IPS-20b (cell line): ENCODE measurements around the gene NUFIP2.
"Not testable (repeated sequence)": the region's sequence is repeated elsewhere in the genome, so short reads cannot be mapped to it uniquely, and the experiment has no call there.

ENCODE experiments used
- H3K27ac ChIP-seq: one replicate; pipeline ENCODE4 v1.5.1; 2013; ENCODE audit warnings: low read length
- H3K27me3 ChIP-seq: 2 replicates; pipeline ENCODE4 v1.6.1; 2013; ENCODE audit warnings: mild to moderate bottlenecking, low read length, inconsistent platforms; ENCODE audit not compliant: insufficient read depth
- H3K36me3 ChIP-seq: 2 replicates; pipeline ENCODE4 v1.6.1; 2013; ENCODE audit warnings: low read depth, mild to moderate bottlenecking, inconsistent platforms, low read length, moderate library complexity; ENCODE audit not compliant: insufficient read depth
- H3K4me1 ChIP-seq: 2 replicates; pipeline ENCODE4 v1.6.1; 2013; ENCODE audit warnings: mild to moderate bottlenecking, control low read depth, inconsistent platforms, low read length, moderate library complexity; ENCODE audit not compliant: insufficient read depth
- H3K4me3 ChIP-seq: 2 replicates; pipeline ENCODE4 v1.5.1; 2013; ENCODE audit warnings: mild to moderate bottlenecking, low read length, inconsistent platforms
- H3K9ac ChIP-seq: 2 replicates; pipeline ENCODE4 v1.6.1; 2013; ENCODE audit warnings: low read depth, mild to moderate bottlenecking, inconsistent platforms, low read length, moderate library complexity
- H3K9me3 ChIP-seq: 2 replicates; pipeline ENCODE4 v1.6.1; 2013; ENCODE audit warnings: mild to moderate bottlenecking, low read depth, low read length, inconsistent platforms; ENCODE audit not compliant: insufficient read depth

Gene NUFIP2

GRCh38 chr17:29233301-29233700 lies 60.6 kb downstream of the NUFIP2 start:
- Histone ChIP-seq H3K9ac (no peak overlapping the region), H3K27ac (no peak overlapping the region), H3K36me3 (no peaks in the 10 kb centered on the region), H3K9me3 (no peaks in the 10 kb centered on the region), H3K4me1 (no peaks in the 10 kb centered on the region), H3K27me3 (no peaks in the 10 kb centered on the region), H3K4me3 (no peak overlapping the region)

- H3K4me1 ChIP-seq = no peaks in the 10 kb centered on the region
- H3K27ac ChIP-seq = no peak overlapping the region
- H3K36me3 ChIP-seq = no peaks in the 10 kb centered on the region
- H3K27me3 ChIP-seq = no peaks in the 10 kb centered on the region
- no peak overlapping the region for H3K9ac ChIP-seq
- H3K9me3 ChIP-seq = no peaks in the 10 kb centered on the region
- H3K4me3 ChIP-seq = no peak overlapping the region
Observed at GRCh38 chr17:29225396-29225795, 68.6 kb downstream of the NUFIP2 start.

- not testable (repeated sequence) for H3K27me3 ChIP-seq, H3K9ac ChIP-seq, H3K27ac ChIP-seq, H3K36me3 ChIP-seq, H3K4me3 ChIP-seq, H3K4me1 ChIP-seq, H3K9me3 ChIP-seq
Observed at GRCh38 chr17:29221338-29221737, 72.6 kb downstream of the NUFIP2 start.

GRCh38 chr17:29219378-29220047 lies 74.4 kb downstream of the NUFIP2 start:
- Histone ChIP-seq H3K27ac (no peak overlapping the region), H3K27me3 (no peaks in the 10 kb centered on the region), H3K9me3 (no peaks in the 10 kb centered on the region), H3K4me3 (no peak overlapping the region), H3K9ac (no peak overlapping the region), H3K36me3 (no peaks in the 10 kb centered on the region), H3K4me1 (no peaks in the 10 kb centered on the region)

GRCh38 chr17:29216856-29217255 lies 77.1 kb downstream of the NUFIP2 start:
- Histone ChIP-seq H3K4me1 (no peaks in the 10 kb centered on the region), H3K9me3 (no peaks in the 10 kb centered on the region), H3K27me3 (no peaks in the 10 kb centered on the region), H3K9ac (no peak overlapping the region), H3K36me3 (no peaks in the 10 kb centered on the region), H3K27ac (no peak overlapping the region), H3K4me3 (no peak overlapping the region)

- Histone ChIP-seq H3K9me3 (no peaks in the 10 kb centered on the region), H3K36me3 (no peaks in the 10 kb centered on the region), H3K9ac (no peak overlapping the region), H3K27ac (no peak overlapping the region), H3K4me3 (no peak overlapping the region), H3K4me1 (no peaks in the 10 kb centered on the region), H3K27me3 (no peaks in the 10 kb centered on the region)
Observed at GRCh38 chr17:29216181-29216580, 77.8 kb downstream of the NUFIP2 start.

GRCh38 chr17:29215717-29216116 lies 78.2 kb downstream of the NUFIP2 start:
- H3K27ac ChIP-seq = no peak overlapping the region
- H3K27me3 ChIP-seq = no peaks in the 10 kb centered on the region
- no peak overlapping the region for H3K9ac ChIP-seq
- no peaks in the 10 kb centered on the region for H3K36me3 ChIP-seq
- no peaks in the 10 kb centered on the region for H3K4me1 ChIP-seq
- no peak overlapping the region for H3K4me3 ChIP-seq
- H3K9me3 ChIP-seq = no peaks in the 10 kb centered on the region

- Histone ChIP-seq H3K36me3 (no peaks in the 10 kb centered on the region), H3K4me3 (no peak overlapping the region), H3K9ac (no peak overlapping the region), H3K4me1 (no peaks in the 10 kb centered on the region), H3K27ac (no peak overlapping the region), H3K27me3 (no peaks in the 10 kb centered on the region), H3K9me3 (no peaks in the 10 kb centered on the region)
Observed at GRCh38 chr17:29215174-29215573, 78.8 kb downstream of the NUFIP2 start.

- Histone ChIP-seq H3K4me3 (no peak overlapping the region), H3K9me3 (no peaks in the 10 kb centered on the region), H3K36me3 (no peaks in the 10 kb centered on the region), H3K9ac (no peak overlapping the region), H3K27ac (no peak overlapping the region), H3K27me3 (no peaks in the 10 kb centered on the region), H3K4me1 (no peaks in the 10 kb centered on the region)
Observed at GRCh38 chr17:29214215-29215146, 79.5 kb downstream of the NUFIP2 start.

GRCh38 chr17:29212681-29213121 lies 81.2 kb downstream of the NUFIP2 start:
- no peaks in the 10 kb centered on the region for H3K9me3 ChIP-seq
- peaks cover 3% of the 10 kb centered on the region for H3K4me1 ChIP-seq
- H3K27ac ChIP-seq = no peak overlapping the region
- H3K9ac ChIP-seq = no peak overlapping the region
- H3K4me3 ChIP-seq = no peak overlapping the region
- no peaks in the 10 kb centered on the region for H3K27me3 ChIP-seq
- no peaks in the 10 kb centered on the region for H3K36me3 ChIP-seq

GRCh38 chr17:29212094-29212631 lies 81.8 kb downstream of the NUFIP2 start:
- no peaks in the 10 kb centered on the region for H3K9me3 ChIP-seq
- H3K27me3 ChIP-seq = no peaks in the 10 kb centered on the region
- H3K9ac ChIP-seq = no peak overlapping the region
- no peak overlapping the region for H3K27ac ChIP-seq
- no peaks in the 10 kb centered on the region for H3K36me3 ChIP-seq
- H3K4me1 ChIP-seq = peaks cover 6% of the 10 kb centered on the region
- H3K4me3 ChIP-seq = no peak overlapping the region

- peaks cover 6% of the 10 kb centered on the region for H3K4me1 ChIP-seq
- H3K4me3 ChIP-seq = no peak overlapping the region
- no peaks in the 10 kb centered on the region for H3K36me3 ChIP-seq
- no peaks in the 10 kb centered on the region for H3K27me3 ChIP-seq
- H3K9me3 ChIP-seq = no peaks in the 10 kb centered on the region
- H3K9ac ChIP-seq = no peak overlapping the region
- H3K27ac ChIP-seq = no peak overlapping the region
Observed at GRCh38 chr17:29210879-29211278, 83.1 kb downstream of the NUFIP2 start.
